Lower lobe of right lung (tissue), 2 donors: ENCODE data around the gene RAPGEF3. TPM values are rescaled to one million over a fixed set of nuclear protein-coding genes. Genes with fewer than 3 reads are reported as not detected.

Source experiments
- ATAC-seq, 2 donors: fragments of 200-7000 bp; cut with Tn5 transposase; one replicate each; pipeline ENCODE4 v1.9.1; 2020 to 2022; ENCODE audit warnings: mild to moderate bottlenecking in 2 of 2, moderate library complexity in 2 of 2
- DNase-seq: peaks from one replicate; pipeline ENCODE4 v3.0.0-alpha.2; 2020
- H3K27ac ChIP-seq: fragments of 200-600 bp; one replicate; pipeline ENCODE4 v1.8.0; 2022
- H3K27me3 ChIP-seq: fragments of 200-600 bp; one replicate; pipeline ENCODE4 v1.8.0; 2022; ENCODE audit warnings: low read depth
- H3K36me3 ChIP-seq: fragments of 200-600 bp; one replicate; pipeline ENCODE4 v1.8.0; 2022; ENCODE audit warnings: mild to moderate bottlenecking
- H3K4me1 ChIP-seq: fragments of 200-600 bp; one replicate; pipeline ENCODE4 v1.8.0; 2022
- H3K4me3 ChIP-seq: fragments of 200-600 bp; one replicate; pipeline ENCODE4 v1.8.0; 2022; ENCODE audit warnings: mild to moderate bottlenecking
- H3K9me3 ChIP-seq: fragments of 200-600 bp; one replicate; pipeline ENCODE4 v1.8.0; 2022
- intact Hi-C: fragments of 100-400 bp; cut with DNase I; formaldehyde crosslinking; loops from one replicate; pipeline ENCODE4 v1.11.0; 2022
- total RNA-seq: library from RNA; stranded (reverse); fragmentation: NEBNext Ultra II Directional; extraction: Animal tissue kit (Norgen Biotek cat#: 25700); gene quantifications from one replicate; pipeline ENCODE4 v1.2.1, GENCODE V29; 2021
- TF ChIP-seq, protein P1 (sequence below): fragments of 200-600 bp; IDR thresholded peaks from one replicate; pipeline ENCODE4 v1.8.0; 2022; ENCODE audit warnings: antibody characterized with exemption, mild to moderate bottlenecking
- donor health status: DM: no; HTN: yes; CAD: no; lungs with severe emphysema.

Gene RAPGEF3
- total RNA-seq, 1 donor from 2014 or later = 44.5 TPM

DNA sequence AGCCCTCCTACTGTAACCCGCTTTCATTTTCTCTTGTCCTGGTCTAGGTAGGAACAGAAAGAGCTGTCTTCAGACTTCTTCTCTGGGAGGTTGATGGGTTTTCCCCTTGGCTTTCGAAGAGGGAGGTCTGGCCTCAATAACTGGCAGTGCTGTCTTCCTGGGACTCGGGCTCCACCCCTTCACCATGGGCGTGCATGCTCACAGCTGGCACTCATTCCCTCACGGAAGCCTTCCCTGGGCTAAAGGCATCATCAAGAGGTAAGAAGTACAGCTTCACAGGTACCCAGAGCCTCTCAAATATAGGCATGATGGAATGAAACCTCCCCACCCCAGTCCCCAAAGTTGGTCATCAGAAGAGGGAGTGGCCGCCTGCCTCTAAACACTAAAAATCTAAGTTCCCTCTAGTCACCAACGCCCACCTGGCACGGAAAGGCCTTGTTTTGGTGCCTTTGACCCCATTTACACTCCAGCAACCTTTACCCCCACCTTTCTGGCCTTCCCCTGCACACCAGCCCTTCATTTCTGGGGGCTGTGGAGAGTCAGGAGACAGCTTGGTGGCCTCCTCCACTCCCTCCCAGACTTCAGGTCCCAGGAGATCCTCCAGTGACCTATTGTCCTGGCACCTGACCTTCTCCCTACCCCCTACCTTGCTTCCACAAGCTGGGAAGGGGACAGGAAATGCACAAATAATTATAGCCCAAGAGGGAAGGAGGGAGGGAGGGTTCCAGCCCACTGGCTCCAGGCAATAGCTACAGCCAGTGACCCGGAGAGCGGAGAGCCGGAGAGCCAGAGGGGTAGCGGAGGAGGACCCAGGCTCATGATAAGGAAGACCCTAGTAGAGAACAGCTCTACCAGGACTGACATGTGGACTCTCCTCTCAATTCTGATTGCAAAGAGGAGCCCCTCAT is 2.8 kb downstream of the RAPGEF3 start:
- Histone ChIP-seq H3K4me1 (peaks cover 67% of the 10 kb centered on the region), H3K27ac (peak overlapping the region; percentile 84), H3K27me3 (no peaks in the 10 kb centered on the region), H3K9me3 (no peaks in the 10 kb centered on the region), H3K36me3 (peaks cover 7% of the 10 kb centered on the region), H3K4me3 (peak overlapping the region; percentile 68)
- DNase-seq (peak; percentile 62), ATAC-seq (peak in 1 of 2 donors; percentile 13)
- TF ChIP-seq, protein P1, sequence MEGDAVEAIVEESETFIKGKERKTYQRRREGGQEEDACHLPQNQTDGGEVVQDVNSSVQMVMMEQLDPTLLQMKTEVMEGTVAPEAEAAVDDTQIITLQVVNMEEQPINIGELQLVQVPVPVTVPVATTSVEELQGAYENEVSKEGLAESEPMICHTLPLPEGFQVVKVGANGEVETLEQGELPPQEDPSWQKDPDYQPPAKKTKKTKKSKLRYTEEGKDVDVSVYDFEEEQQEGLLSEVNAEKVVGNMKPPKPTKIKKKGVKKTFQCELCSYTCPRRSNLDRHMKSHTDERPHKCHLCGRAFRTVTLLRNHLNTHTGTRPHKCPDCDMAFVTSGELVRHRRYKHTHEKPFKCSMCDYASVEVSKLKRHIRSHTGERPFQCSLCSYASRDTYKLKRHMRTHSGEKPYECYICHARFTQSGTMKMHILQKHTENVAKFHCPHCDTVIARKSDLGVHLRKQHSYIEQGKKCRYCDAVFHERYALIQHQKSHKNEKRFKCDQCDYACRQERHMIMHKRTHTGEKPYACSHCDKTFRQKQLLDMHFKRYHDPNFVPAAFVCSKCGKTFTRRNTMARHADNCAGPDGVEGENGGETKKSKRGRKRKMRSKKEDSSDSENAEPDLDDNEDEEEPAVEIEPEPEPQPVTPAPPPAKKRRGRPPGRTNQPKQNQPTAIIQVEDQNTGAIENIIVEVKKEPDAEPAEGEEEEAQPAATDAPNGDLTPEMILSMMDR = no peak
- intact Hi-C loops = no loop called here

DNA sequence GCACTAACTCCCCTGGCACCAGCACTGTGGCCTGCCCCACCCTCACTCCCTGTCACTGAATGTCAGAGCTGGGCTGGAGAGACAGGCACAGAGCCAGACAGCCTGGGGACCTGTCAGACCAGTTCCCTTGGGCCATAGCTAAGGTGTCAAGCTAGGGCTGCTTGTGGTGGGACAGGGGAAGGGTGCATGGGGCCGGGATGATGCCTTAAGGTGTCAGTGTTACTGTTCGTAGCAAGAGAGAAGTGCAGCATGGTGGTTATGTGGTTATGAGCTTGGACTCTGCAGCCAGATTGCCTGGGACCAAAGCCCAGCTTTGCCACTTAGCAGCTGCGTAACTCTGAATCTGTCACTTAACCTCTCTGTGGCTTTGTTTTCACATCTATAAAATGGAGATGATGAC is 3.8 kb downstream of the RAPGEF3 start:
- TF ChIP-seq, protein P1 = no peak
- DNase-seq (peak; percentile 86), ATAC-seq (peak; percentile 62 to 64)
- Histone ChIP-seq H3K4me1 (peaks cover 71% of the 10 kb centered on the region), H3K4me3 (peak overlapping the region; percentile 68), H3K27ac (peak overlapping the region; percentile 84), H3K27me3 (no peaks in the 10 kb centered on the region), H3K9me3 (no peaks in the 10 kb centered on the region), H3K36me3 (peaks cover 17% of the 10 kb centered on the region)
- intact Hi-C loops = no loop called here

DNA sequence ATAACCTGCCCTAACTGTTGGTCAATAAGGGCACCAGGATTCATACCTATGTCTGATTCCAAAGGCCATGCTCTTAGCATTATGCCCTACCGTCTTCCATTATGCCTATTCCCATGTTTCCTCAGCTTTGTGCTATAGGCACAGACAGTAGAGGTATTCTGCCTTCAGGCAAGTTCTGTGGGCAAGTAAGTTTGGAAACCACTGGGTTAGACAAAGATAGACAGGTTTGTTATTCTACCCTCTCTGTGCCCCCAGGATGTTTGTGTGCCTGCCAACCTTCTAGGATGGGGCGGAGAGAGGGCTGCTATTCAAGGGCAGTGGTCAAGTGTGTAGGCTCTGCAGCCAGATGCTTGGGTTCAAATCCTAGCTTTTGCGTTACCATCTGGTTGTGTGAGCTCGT is 4.6 kb downstream of the RAPGEF3 start:
- TF ChIP-seq, protein P1 = no peak
- ATAC-seq = no peak

DNA sequence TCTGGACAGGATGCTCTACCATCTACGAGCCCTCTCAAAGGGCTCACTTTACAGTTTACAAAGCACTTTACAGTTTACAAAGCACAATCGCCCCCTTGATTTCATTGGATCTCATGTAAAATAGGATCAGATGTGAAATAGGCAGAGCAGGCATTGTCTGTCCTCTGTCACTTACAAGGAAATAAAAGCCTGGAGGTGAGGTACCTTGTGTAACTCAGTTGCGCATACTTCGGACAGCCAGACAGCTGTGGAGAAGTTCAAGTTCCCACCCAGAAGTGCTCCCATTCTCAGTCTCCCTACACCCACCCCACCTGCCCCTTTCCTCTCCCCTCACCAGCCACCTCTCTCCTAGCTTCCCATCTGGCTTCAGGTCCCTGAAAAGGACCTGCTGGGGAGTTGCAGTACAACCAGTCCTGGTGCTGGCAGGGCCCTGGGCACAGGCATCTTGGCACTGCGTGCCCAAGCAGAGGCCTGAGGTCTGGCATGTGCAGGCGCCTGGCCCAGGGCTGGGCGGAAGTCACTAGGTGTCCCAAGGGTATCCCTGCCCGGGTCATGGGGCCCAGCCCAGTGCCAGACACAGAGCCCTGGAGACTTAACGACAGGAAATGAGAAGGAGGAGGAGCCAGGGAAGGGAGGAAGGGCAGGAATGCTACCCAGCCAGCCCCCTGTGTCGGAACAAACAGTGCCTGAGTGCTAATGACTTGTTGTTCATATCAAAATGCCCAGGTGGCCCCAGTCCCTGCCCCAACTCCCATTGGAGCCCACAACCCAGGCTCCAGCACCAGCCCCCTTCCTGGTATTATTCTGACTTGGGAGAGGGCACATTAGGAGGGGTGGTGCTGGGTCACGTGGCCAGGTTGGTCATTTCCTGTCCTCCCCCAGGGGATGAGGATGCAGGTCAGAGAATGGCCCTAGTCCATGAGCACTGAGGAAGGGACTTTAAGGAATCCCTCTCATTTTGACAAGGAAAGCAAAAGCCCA is 5.4 kb downstream of the RAPGEF3 start:
- no peaks in the 10 kb centered on the region for H3K27me3 ChIP-seq
- peak; percentile 90 for DNase-seq
- H3K4me3 ChIP-seq = peak overlapping the region; percentile 7
- no peaks in the 10 kb centered on the region for H3K9me3 ChIP-seq
- TF ChIP-seq, protein P1 = no peak
- ATAC-seq = peak; percentile 74 to 84
- peaks cover 31% of the 10 kb centered on the region for H3K36me3 ChIP-seq
- peaks cover 64% of the 10 kb centered on the region for H3K4me1 ChIP-seq
- intact Hi-C loops = no loop called here
- H3K27ac ChIP-seq = peak overlapping the region; percentile 84

More for the DNA sequence above, 4.6 kb downstream of the RAPGEF3 start:
- Histone ChIP-seq H3K36me3 (peaks cover 24% of the 10 kb centered on the region), H3K27ac (peak overlapping the region; percentile 84), H3K4me1 (peaks cover 65% of the 10 kb centered on the region), H3K9me3 (no peaks in the 10 kb centered on the region), H3K27me3 (no peaks in the 10 kb centered on the region), H3K4me3 (peak overlapping the region; percentile 7)
- intact Hi-C loops = no loop called here
- no peak for DNase-seq

DNA sequence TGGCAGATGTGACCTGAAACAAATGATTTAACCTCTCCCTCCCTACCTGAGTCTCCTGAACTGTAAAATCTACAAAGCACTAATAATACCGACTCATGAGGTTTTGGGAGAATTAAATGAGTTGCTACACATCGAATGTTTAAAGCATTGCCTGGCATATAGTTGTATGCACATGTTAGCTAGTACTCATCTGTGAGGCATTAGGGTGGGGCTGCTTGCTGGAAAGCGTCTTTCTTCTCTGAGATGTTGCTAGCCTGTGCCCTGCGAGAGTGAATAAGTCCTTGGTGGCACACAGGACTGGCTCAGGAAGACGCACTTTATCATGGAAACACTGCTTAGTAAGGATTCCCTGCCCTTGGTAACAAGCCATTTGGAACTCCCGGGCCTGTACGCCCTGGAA is 6.1 kb downstream of the RAPGEF3 start:
- no peaks in the 10 kb centered on the region for H3K9me3 ChIP-seq
- no peak for ATAC-seq
- no peaks in the 10 kb centered on the region for H3K27me3 ChIP-seq
- peaks cover 38% of the 10 kb centered on the region for H3K36me3 ChIP-seq
- H3K4me1 ChIP-seq = peaks cover 58% of the 10 kb centered on the region
- DNase-seq = no peak
- peak overlapping the region; percentile 5 for H3K4me3 ChIP-seq
- TF ChIP-seq, protein P1 = no peak
- peak overlapping the region; percentile 84 for H3K27ac ChIP-seq
- intact Hi-C loops = no loop called here
